Glutamatergic neuron (in vitro differentiated cells): ENCODE data around the gene IGSF9. TPM values are rescaled to one million over a fixed set of nuclear protein-coding genes. Genes with fewer than 3 reads are reported as not detected.

ENCODE experiments used
- DNase-seq: peaks from one replicate; pipeline ENCODE4 v3.0.0; 2022
- H3K27ac Mint-ChIP-seq: one replicate; pipeline ENCODE4 v1.8.0; 2020; ENCODE audit warnings: mild to moderate bottlenecking, mixed read lengths, inconsistent platforms; ENCODE audit not compliant: unreplicated experiment
- H3K27me3 Mint-ChIP-seq: one replicate; pipeline ENCODE4 v1.8.0; 2020; ENCODE audit warnings: mild to moderate bottlenecking, moderate library complexity, mixed read lengths, inconsistent platforms; ENCODE audit not compliant: unreplicated experiment
- H3K36me3 Mint-ChIP-seq: one replicate; pipeline ENCODE4 v1.8.0; 2020; ENCODE audit warnings: mild to moderate bottlenecking, mixed read lengths, inconsistent platforms; ENCODE audit not compliant: unreplicated experiment
- H3K4me1 Mint-ChIP-seq: one replicate; pipeline ENCODE4 v1.8.0; 2020; ENCODE audit warnings: mild to moderate bottlenecking, low read depth, mixed read lengths, inconsistent platforms; ENCODE audit not compliant: unreplicated experiment
- H3K4me3 Mint-ChIP-seq: one replicate; pipeline ENCODE4 v1.8.0; 2020; ENCODE audit warnings: mild to moderate bottlenecking, mixed read lengths, inconsistent platforms; ENCODE audit not compliant: unreplicated experiment
- H3K9me3 Mint-ChIP-seq: one replicate; pipeline ENCODE4 v1.8.0; 2020; ENCODE audit warnings: mild to moderate bottlenecking, moderate library complexity, mixed read lengths, inconsistent platforms; ENCODE audit not compliant: unreplicated experiment
- CTCF ChIP-seq: fragments of 200-600 bp; sonication (generic); IDR thresholded peaks from one replicate; pipeline ENCODE4 v1.5.0; 2021; ENCODE audit not compliant: partially characterized antibody, unreplicated experiment
- total RNA-seq: library from RNA; stranded (reverse); fragmentation: NEBNext Ultra II Directional; extraction: Animal tissue kit (Norgen Biotek cat#: 25700); gene quantifications from one replicate; pipeline ENCODE4 v1.2.1, GENCODE V29; 2021; ENCODE audit not compliant: unreplicated experiment

Gene IGSF9
- total RNA-seq, 1 donor from 2014 or later, result 23.4 TPM

- Mint-ChIP-seq H3K9me3 (no peaks in the 10 kb centered on the region), H3K4me3 (no peak overlapping the region), H3K27me3 (no peaks in the 10 kb centered on the region), H3K36me3 (no peaks in the 10 kb centered on the region), H3K27ac (no peak overlapping the region), H3K4me1 (no peaks in the 10 kb centered on the region)
- DNase-seq, result no peak
- TF ChIP-seq CTCF, result no peak
These were observed 47.5 kb downstream of the IGSF9 start for GRCh38 chr1:159897962-159898361.

DNA sequence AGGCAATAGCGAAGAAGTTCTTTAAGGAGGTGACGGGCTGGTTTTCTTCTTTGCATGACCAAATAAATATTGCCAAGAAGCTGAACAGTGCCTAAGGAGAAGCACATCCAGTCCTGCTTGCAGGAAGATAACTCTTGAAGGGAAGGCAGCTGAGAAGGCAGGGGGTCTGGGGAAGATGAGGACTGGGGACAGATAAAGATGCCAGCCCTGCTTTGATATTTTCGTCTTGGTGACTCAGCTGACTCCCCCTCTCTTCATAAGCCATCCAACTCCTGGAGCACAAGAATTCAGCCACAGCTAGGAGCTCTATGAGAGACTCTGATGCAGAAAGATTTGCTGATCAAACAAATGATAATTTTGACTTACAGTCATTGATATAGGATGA is 48.9 kb downstream of the IGSF9 start:
- Mint-ChIP-seq H3K27me3 (no peaks in the 10 kb centered on the region), H3K27ac (no peak overlapping the region), H3K9me3 (no peaks in the 10 kb centered on the region), H3K4me3 (no peak overlapping the region), H3K4me1 (no peaks in the 10 kb centered on the region), H3K36me3 (no peaks in the 10 kb centered on the region)
- no peak for DNase-seq
- TF ChIP-seq CTCF, result no peak

GRCh38 chr1:159895836-159896545 is 49.4 kb downstream of the IGSF9 start:
- Mint-ChIP-seq H3K4me1 (no peaks in the 10 kb centered on the region), H3K36me3 (no peaks in the 10 kb centered on the region), H3K27me3 (no peaks in the 10 kb centered on the region), H3K9me3 (no peaks in the 10 kb centered on the region), H3K27ac (no peak overlapping the region), H3K4me3 (no peak overlapping the region)
- no peak for DNase-seq
- TF ChIP-seq CTCF, result no peak

DNA sequence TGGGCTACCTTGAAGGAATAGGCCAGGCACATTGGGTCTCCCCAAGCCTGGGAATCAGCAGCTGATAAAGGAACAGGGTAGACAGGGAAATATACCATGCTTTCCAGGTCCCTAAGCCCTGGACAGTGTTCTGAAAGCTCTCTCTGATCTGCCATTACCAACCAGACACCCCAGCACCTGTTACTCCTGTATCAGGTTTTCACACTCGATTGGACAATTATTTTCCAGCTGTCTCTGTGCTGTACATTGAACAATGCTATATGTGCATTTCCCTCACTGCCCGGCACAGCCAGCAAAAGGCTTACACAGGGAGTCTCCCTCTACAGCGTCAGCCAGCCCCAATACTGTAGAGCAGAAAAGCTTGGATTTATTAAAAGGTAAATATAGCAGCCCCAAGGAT is 50.1 kb downstream of the IGSF9 start:
- no peak for DNase-seq
- H3K4me3 Mint-ChIP-seq, result no peak overlapping the region
- no peaks in the 10 kb centered on the region for H3K36me3 Mint-ChIP-seq
- no peaks in the 10 kb centered on the region for H3K9me3 Mint-ChIP-seq
- H3K27ac Mint-ChIP-seq, result no peak overlapping the region
- H3K27me3 Mint-ChIP-seq, result no peaks in the 10 kb centered on the region
- H3K4me1 Mint-ChIP-seq, result no peaks in the 10 kb centered on the region
- no peak for TF ChIP-seq CTCF

DNA sequence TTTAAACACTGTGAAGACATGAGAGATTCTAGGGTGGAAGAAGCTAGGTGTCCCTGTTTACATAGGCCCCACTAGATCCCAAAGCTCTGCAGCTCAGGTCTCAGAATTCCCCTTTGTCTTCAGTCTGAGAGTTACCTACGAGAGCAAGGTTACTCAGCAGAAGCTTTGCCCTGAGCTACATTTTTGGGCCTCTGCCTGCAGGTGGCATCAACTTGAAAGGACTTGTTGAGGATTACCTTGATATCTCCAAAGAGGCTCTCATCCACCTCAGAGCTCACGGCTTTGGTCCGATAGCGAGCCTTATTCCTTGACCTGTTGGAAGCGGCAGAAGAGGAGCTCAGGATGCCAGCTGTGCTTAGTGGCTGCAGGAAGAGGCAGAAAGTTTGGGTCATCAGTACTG is 52.5 kb downstream of the IGSF9 start:
- no peak for TF ChIP-seq CTCF
- no peaks in the 10 kb centered on the region for H3K4me1 Mint-ChIP-seq
- no peak overlapping the region for H3K4me3 Mint-ChIP-seq
- no peaks in the 10 kb centered on the region for H3K9me3 Mint-ChIP-seq
- DNase-seq, result no peak
- no peaks in the 10 kb centered on the region for H3K36me3 Mint-ChIP-seq
- no peaks in the 10 kb centered on the region for H3K27me3 Mint-ChIP-seq
- no peak overlapping the region for H3K27ac Mint-ChIP-seq
